ENCODE measurements around the gene CD2.

DNA sequence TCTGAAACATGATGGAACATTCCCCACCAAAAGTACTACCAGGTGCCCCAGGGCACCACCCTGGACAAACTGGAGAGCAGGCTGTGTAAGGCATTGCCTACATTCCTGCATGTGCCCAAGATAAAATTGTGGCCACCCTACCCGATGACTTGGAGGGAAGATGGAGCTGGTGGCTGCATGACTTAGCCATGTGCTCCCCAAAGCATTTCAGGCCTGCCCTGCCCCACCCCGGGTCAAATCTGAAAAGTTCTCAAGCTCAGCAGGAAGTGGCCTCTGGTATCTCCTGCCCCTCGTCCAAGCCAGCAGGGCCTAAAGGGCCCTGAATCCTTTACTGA is 8.5 kb downstream of the CD2 start:
- TF ChIP-seq, protein P1, sequence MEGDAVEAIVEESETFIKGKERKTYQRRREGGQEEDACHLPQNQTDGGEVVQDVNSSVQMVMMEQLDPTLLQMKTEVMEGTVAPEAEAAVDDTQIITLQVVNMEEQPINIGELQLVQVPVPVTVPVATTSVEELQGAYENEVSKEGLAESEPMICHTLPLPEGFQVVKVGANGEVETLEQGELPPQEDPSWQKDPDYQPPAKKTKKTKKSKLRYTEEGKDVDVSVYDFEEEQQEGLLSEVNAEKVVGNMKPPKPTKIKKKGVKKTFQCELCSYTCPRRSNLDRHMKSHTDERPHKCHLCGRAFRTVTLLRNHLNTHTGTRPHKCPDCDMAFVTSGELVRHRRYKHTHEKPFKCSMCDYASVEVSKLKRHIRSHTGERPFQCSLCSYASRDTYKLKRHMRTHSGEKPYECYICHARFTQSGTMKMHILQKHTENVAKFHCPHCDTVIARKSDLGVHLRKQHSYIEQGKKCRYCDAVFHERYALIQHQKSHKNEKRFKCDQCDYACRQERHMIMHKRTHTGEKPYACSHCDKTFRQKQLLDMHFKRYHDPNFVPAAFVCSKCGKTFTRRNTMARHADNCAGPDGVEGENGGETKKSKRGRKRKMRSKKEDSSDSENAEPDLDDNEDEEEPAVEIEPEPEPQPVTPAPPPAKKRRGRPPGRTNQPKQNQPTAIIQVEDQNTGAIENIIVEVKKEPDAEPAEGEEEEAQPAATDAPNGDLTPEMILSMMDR (IDR thresholded peaks at IDR 0.05), result no peak
- no peak for TF ChIP-seq POLR2AphosphoS5 (IDR thresholded peaks at IDR 0.05)

All from transverse colon (tissue), 4 donors.